ENCODE results near the gene PANK4. TPM values are rescaled to one million over a fixed set of nuclear protein-coding genes. Genes with fewer than 3 reads are reported as not detected.

Gene PANK4
- total RNA-seq, 1 donor from 2014 or later, result 50.8 TPM

DNA sequence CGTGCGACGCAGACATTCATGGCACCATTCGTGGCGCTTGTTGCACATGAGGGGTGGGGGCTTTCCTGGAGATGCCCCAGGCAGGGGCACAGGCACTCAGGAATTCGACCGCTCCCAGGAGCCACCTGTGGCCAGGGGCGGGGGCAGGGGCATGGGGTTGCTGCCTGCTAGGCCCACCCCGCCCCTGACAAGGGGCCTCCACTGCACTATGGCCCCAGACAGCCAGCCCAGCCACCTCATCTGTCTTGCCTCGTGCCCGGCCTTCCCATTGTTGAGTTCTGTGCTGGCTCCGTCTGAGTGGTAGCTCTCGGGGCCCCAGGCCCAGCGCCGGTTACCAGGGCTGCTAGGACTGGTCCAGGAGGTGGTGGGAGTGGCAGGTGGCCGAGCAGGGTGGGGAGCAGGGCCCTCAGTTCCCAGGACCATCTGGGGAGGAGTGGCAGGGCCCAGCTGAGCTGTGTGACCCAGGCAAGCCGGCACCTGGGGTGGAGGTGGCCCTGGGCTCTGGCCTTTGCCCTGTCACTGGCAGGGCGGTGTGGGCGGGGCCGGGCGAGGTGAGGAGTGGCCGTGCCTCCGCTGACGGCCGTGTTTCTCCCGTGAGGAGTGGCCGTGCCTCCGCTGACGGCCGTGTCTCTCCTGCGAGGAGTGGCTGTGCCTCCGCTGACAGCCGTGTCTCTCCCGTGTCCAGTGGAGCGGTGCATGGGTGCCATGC, 48.5 kb downstream of the PANK4 start:
- H3K27me3 Mint-ChIP-seq (ENCODE audit: low read depth), result no peaks in the 10 kb centered on the region
- H3K4me3 Mint-ChIP-seq, result no peak overlapping the region
- H3K27ac Mint-ChIP-seq, result no peak overlapping the region
- peaks cover 3% of the 10 kb centered on the region for H3K4me1 Mint-ChIP-seq
- TF ChIP-seq, protein P1, sequence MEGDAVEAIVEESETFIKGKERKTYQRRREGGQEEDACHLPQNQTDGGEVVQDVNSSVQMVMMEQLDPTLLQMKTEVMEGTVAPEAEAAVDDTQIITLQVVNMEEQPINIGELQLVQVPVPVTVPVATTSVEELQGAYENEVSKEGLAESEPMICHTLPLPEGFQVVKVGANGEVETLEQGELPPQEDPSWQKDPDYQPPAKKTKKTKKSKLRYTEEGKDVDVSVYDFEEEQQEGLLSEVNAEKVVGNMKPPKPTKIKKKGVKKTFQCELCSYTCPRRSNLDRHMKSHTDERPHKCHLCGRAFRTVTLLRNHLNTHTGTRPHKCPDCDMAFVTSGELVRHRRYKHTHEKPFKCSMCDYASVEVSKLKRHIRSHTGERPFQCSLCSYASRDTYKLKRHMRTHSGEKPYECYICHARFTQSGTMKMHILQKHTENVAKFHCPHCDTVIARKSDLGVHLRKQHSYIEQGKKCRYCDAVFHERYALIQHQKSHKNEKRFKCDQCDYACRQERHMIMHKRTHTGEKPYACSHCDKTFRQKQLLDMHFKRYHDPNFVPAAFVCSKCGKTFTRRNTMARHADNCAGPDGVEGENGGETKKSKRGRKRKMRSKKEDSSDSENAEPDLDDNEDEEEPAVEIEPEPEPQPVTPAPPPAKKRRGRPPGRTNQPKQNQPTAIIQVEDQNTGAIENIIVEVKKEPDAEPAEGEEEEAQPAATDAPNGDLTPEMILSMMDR (IDR thresholded peaks at IDR 0.05; ENCODE audit: unreplicated experiment), result no peak
- DNase-seq (ENCODE audit: low spot score in 2 of 2, unreplicated experiment in 2 of 2), result no peak
- H3K36me3 Mint-ChIP-seq, result no peaks in the 10 kb centered on the region
- no peaks in the 10 kb centered on the region for H3K9me3 Mint-ChIP-seq

- H3K9me3 Mint-ChIP-seq, result no peaks in the 10 kb centered on the region
- H3K4me3 Mint-ChIP-seq, result no peak overlapping the region
- H3K4me1 Mint-ChIP-seq, result peaks cover 3% of the 10 kb centered on the region
- no peaks in the 10 kb centered on the region for H3K36me3 Mint-ChIP-seq
- no peak overlapping the region for H3K27ac Mint-ChIP-seq
- TF ChIP-seq, protein P1 (IDR thresholded peaks at IDR 0.05; ENCODE audit: unreplicated experiment), result no peak
- no peak for DNase-seq (ENCODE audit: low spot score in 2 of 2, unreplicated experiment in 2 of 2)
- no peaks in the 10 kb centered on the region for H3K27me3 Mint-ChIP-seq (ENCODE audit: low read depth)
These were observed 49.1 kb downstream of the PANK4 start for GRCh38 chr1:2477309-2477708.

DNA sequence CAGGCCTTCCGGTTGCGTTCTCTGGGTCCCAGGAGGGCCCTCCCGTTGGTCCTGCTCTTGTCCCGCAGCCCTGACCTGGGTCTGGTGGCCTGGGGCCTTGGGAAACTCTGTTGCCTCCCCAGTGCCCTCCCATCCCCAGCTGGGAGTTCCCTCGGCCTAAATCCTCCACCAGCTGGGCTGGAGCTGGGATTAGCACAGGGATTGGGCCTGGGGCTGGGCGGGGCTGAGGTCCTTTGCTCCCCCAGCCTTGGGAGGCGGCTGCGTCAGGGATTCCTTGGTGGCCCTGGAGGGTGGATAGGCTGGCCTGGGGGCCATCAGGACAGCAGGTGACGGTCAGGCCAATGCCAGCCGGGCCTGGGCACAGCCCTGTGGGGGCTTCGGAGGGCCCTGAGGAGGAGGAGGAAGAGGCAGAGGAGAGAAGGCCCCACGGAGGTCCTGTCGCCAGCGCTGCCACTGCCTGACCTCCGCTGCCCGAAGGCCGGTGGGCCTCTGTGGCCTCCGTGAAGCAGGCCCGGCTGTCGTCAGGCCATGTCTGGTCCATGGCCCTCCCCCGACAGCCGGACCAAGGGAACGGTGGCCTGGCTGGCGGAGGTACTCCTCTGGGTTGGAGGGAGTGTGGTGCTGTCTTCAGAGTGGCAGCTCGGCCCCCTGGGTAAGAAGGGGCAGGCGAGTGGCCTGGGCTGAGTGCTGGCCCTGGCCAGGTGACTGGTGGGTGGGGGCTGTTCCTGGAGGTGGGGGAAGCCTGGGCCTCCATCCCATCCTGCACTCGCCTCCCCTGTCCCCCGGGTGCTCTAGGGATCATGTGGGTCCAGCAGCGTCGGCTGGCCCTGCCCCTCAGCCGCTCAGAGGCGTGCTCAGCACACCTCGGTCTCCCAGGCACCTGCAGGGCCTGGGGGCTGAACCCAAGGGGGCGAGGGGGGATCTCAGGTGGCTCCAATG, 50.1 kb downstream of the PANK4 start, which contains the start of gene PLCH2:
PLCH2 (plus strand) TSS at position 229 of the 939 bp plus-strand sequence; CDS start at position 529, 300 bp downstream.
- TF ChIP-seq, protein P1 (IDR thresholded peaks at IDR 0.05; ENCODE audit: unreplicated experiment), result no peak
- Mint-ChIP-seq H3K9me3 (no peaks in the 10 kb centered on the region), H3K27ac (no peak within 1 kb of the TSS)

DNA sequence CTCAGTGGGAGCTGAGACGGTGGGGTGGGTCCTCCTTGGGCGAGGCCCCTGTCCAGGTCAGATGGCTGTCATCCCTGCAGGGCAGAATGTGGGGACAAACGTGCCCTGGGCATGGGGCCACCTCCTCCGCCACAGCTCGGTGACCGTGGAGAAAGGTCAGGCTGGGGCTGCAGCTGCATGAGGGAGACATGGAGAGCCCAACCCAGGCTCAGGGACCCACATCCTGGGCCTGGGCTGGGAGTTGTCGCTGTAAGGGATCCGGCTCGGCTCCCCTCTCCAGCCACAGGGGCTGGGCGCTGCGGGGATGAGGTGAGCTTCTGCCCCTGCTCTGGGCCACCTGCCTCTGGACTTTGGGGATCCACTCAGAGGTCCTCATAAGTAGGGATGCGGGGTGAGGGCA, 50.8 kb downstream of the PANK4 start:
- H3K4me3 Mint-ChIP-seq, result no peak overlapping the region
- no peak for DNase-seq (ENCODE audit: low spot score in 2 of 2, unreplicated experiment in 2 of 2)
- H3K27ac Mint-ChIP-seq, result no peak overlapping the region
- TF ChIP-seq, protein P1 (IDR thresholded peaks at IDR 0.05; ENCODE audit: unreplicated experiment), result no peak
- H3K9me3 Mint-ChIP-seq, result no peaks in the 10 kb centered on the region
- no peaks in the 10 kb centered on the region for H3K27me3 Mint-ChIP-seq (ENCODE audit: low read depth)
- H3K36me3 Mint-ChIP-seq, result no peaks in the 10 kb centered on the region
- H3K4me1 Mint-ChIP-seq, result peaks cover 3% of the 10 kb centered on the region

More for the DNA sequence above, 50.1 kb downstream of the PANK4 start, which contains the start of gene PLCH2:
- no peaks in the 10 kb centered on the region for H3K27me3 Mint-ChIP-seq (ENCODE audit: low read depth)
- no peaks in the 10 kb centered on the region for H3K36me3 Mint-ChIP-seq
- DNase-seq (ENCODE audit: low spot score in 2 of 2, unreplicated experiment in 2 of 2), result no peak
- H3K4me3 Mint-ChIP-seq, result no peak within 1 kb of the TSS
- peaks cover 3% of the 10 kb centered on the region for H3K4me1 Mint-ChIP-seq

- Mint-ChIP-seq H3K36me3 (no peaks in the 10 kb centered on the region), H3K9me3 (no peaks in the 10 kb centered on the region), H3K27ac (no peak overlapping the region), H3K4me1 (peaks cover 3% of the 10 kb centered on the region), H3K27me3 (ENCODE audit: low read depth) (peaks cover 2% of the 10 kb centered on the region), H3K4me3 (no peak overlapping the region)
- no peak for DNase-seq (ENCODE audit: low spot score in 2 of 2, unreplicated experiment in 2 of 2)
- TF ChIP-seq, protein P1 (IDR thresholded peaks at IDR 0.05; ENCODE audit: unreplicated experiment), result no peak
These were observed 51.4 kb downstream of the PANK4 start for GRCh38 chr1:2474933-2475371.

All from mesothelial cell of epicardium (in vitro differentiated cells).